IMR-90 (cell line): ENCODE data around the gene PEX26. TPM values are rescaled to one million over a fixed set of nuclear protein-coding genes. Genes with fewer than 3 reads are reported as not detected.

ENCODE experiments used
- ATAC-seq: fragments of 200-7000 bp; cut with Tn5 transposase; 2 replicates; pipeline ENCODE4 v1.9.1; 2020; ENCODE audit warnings: low read depth, mild to moderate bottlenecking, moderate library complexity
- BruUV-seq: library from RNA; stranded (reverse); fragments of 400-500 nt; replicated peaks from 2 replicates; lab custom pipeline; 2021; lab: Mats Ljungman, UMichigan
- CTCF ChIA-PET: fragments of 300-600 bp; formaldehyde crosslinking; extraction: SDS; loops from one replicate; lab custom pipeline; 2021; ENCODE audit warnings: antibody characterized with exemption; lab: Yijun Ruan, JAX
- POLR2A ChIA-PET: fragments of 300-600 bp; sonication (Branson Sonifier 250); formaldehyde crosslinking; loops from one replicate; lab custom pipeline; 2022; ENCODE audit warnings: antibody characterized with exemption; ENCODE audit not compliant: unreplicated experiment; lab: Charles Lee
- DNase-seq: peaks from one replicate; pipeline ENCODE4 v3.0.0; 2013
- H2AFZ ChIP-seq: replicated peaks from 2 replicates; pipeline ENCODE3; 2013; ENCODE audit warnings: low read length, mild to moderate bottlenecking; ENCODE audit not compliant: poor library complexity
- H2AK5ac ChIP-seq: 2 replicates; pipeline ENCODE4 v1.6.1; 2013; ENCODE audit warnings: low read depth, low read length, inconsistent platforms
- H2AK9ac ChIP-seq: replicated peaks from 2 replicates; pipeline ENCODE3; 2013; ENCODE audit warnings: mild to moderate bottlenecking, low read depth, low read length, moderate library complexity; ENCODE audit not compliant: poor library complexity
- H2BK120ac ChIP-seq: 2 replicates; pipeline ENCODE4 v1.6.1; 2013; ENCODE audit warnings: low read depth, low read length, inconsistent platforms
- H2BK15ac ChIP-seq: 3 replicates; pipeline ENCODE4 v1.6.1; 2013; ENCODE audit warnings: low read depth, low read length, inconsistent platforms
- H2BK20ac ChIP-seq: 2 replicates; pipeline ENCODE4 v1.6.1; 2013; ENCODE audit warnings: low read depth, mild to moderate bottlenecking, inconsistent platforms, low read length, moderate library complexity
- H2BK5ac ChIP-seq: 2 replicates; pipeline ENCODE4 v1.6.1; 2013; ENCODE audit warnings: mild to moderate bottlenecking, low read depth, low read length, inconsistent platforms; ENCODE audit not compliant: poor library complexity, severe bottlenecking
- H3K14ac ChIP-seq: replicated peaks from 2 replicates; pipeline ENCODE4 v1.6.1; 2013; ENCODE audit warnings: low read depth, low read length, inconsistent platforms
- H3K18ac ChIP-seq: 2 replicates; pipeline ENCODE4 v1.6.1; 2013; ENCODE audit warnings: low read depth, low read length, control low read depth
- H3K23ac ChIP-seq: 2 replicates; pipeline ENCODE4 v1.6.1; 2013; ENCODE audit warnings: low read depth, low read length, inconsistent platforms
- H3K27ac ChIP-seq: 2 replicates; pipeline ENCODE4 v1.5.1; 2013; ENCODE audit warnings: mild to moderate bottlenecking, control low read depth, low read length; ENCODE audit not compliant: insufficient read depth
- H3K27me3 ChIP-seq: 2 replicates; pipeline ENCODE4 v1.6.1; 2013; ENCODE audit warnings: low read length; ENCODE audit not compliant: control insufficient read depth, insufficient read depth
- H3K36me3 ChIP-seq: 2 replicates; pipeline ENCODE4 v1.6.1; 2013; ENCODE audit warnings: low read length, mixed read lengths; ENCODE audit not compliant: control insufficient read depth, insufficient read depth
- H3K4ac ChIP-seq: 2 replicates; pipeline ENCODE4 v1.6.1; 2013; ENCODE audit warnings: low read depth, low read length, inconsistent platforms
- H3K4me1 ChIP-seq: 2 replicates; pipeline ENCODE4 v1.6.1; 2013; ENCODE audit warnings: low read length, mixed read lengths; ENCODE audit not compliant: control insufficient read depth, insufficient read depth
- H3K4me2 ChIP-seq: 2 replicates; pipeline ENCODE4 v1.6.1; 2013; ENCODE audit warnings: low read depth, mild to moderate bottlenecking, control low read depth, low read length, moderate library complexity
- H3K4me3 ChIP-seq: 2 replicates; pipeline ENCODE4 v1.5.1; 2013; ENCODE audit warnings: low read depth, mild to moderate bottlenecking, control low read depth, low read length, moderate library complexity; ENCODE audit not compliant: insufficient read depth
- H3K56ac ChIP-seq: 2 replicates; pipeline ENCODE4 v1.6.1; 2013; ENCODE audit warnings: low read length, inconsistent platforms; ENCODE audit not compliant: insufficient read depth; ENCODE audit errors: extremely low read depth
- H3K79me1 ChIP-seq, 2 experiments: 2 replicates each; pipeline ENCODE4 v1.6.1; 2013; ENCODE audit warnings: low read length in 2 of 2, inconsistent platforms in 1 of 2, low read depth in 1 of 2
- H3K9ac ChIP-seq: 2 replicates; pipeline ENCODE4 v1.6.1; 2013; ENCODE audit warnings: low read depth, low read length, control low read depth
- H3K9me1 ChIP-seq: 2 replicates; pipeline ENCODE4 v1.6.1; 2013; ENCODE audit warnings: low read length, inconsistent platforms; ENCODE audit not compliant: insufficient read depth
- H3K9me3 ChIP-seq: 2 replicates; pipeline ENCODE4 v1.6.1; 2013; ENCODE audit warnings: low read length; ENCODE audit not compliant: control insufficient read depth, insufficient read depth
- H4K20me1 ChIP-seq: 2 replicates; pipeline ENCODE4 v1.6.1; 2013; ENCODE audit warnings: low read length, inconsistent platforms; ENCODE audit not compliant: insufficient read depth
- H4K5ac ChIP-seq: 2 replicates; pipeline ENCODE4 v1.6.1; 2013; ENCODE audit warnings: mild to moderate bottlenecking, low read depth, low read length, control low read depth
- H4K8ac ChIP-seq, 2 experiments: 2 replicates each; pipeline ENCODE4 v1.6.1; 2013; ENCODE audit warnings: low read depth in 2 of 2, low read length in 2 of 2, control low read depth in 1 of 2, inconsistent platforms in 1 of 2
- H4K91ac ChIP-seq: 2 replicates; pipeline ENCODE4 v1.6.1; 2013; ENCODE audit warnings: low read depth, low read length, inconsistent platforms; ENCODE audit not compliant: insufficient read depth
- WGBS, 2 experiments: methylation state at CpG; one replicate each; pipeline versions ENCODE4 v1.1.5 to v1.1.7; 2013; ENCODE audit warnings: missing lambda C conversion rate in 2 of 2; ENCODE audit not compliant: insufficient read length in 1 of 2; ENCODE audit errors: extremely low coverage in 2 of 2; 5-methylcytosine and 5-hydroxymethylcytosine counted together
- dilution Hi-C: fragments of 300-500 bp; cut with HindIII; formaldehyde crosslinking; loops from one replicate; pipeline ENCODE4 v1.14.3; 2018; ENCODE audit warnings: low sequenced_read_pairs; ENCODE audit not compliant: unreplicated experiment
- in situ Hi-C: fragments of 300-500 bp; cut with MboI; formaldehyde crosslinking; loops from 3 replicates; pipeline ENCODE4 v1.14.3; 2019; ENCODE audit warnings: low sequenced_read_pairs, inconsistent platforms, mixed read lengths
- intact Hi-C: fragments of 100-400 bp; cut with micrococcal nuclease; formaldehyde crosslinking; loops from 2 replicates; pipeline ENCODE4 v1.10.0; 2022
- polyA plus RNA-seq, 3 experiments: library from polyadenylated mRNA; depleted of rRNA; stranded (reverse); fragments of >200 nt; gene quantifications; 2 replicates each; pipeline ENCODE4 v1.2.3, GENCODE V29; 2012; ENCODE audit warnings: low replicate concordance in 1 of 3
- total RNA-seq: library from RNA; depleted of rRNA; stranded (reverse); fragments of >200 nt; gene quantifications from 2 replicates; pipeline ENCODE4 v1.2.3, GENCODE V29; 2012
- TF ChIP-seq, protein P1 (sequence below): fragments of 150-350 bp; IDR thresholded peaks from 2 replicates; pipeline ENCODE4 v1.6.1; 2016; ENCODE audit warnings: low read depth, mild to moderate bottlenecking, low read length, moderate library complexity, borderline replicate concordance

PEX26 gene
- total and polyA plus RNA-seq, 2 of the 4 experiments (the other 2 are of a cell fraction): 12.2 to 18.5 TPM

DNA sequence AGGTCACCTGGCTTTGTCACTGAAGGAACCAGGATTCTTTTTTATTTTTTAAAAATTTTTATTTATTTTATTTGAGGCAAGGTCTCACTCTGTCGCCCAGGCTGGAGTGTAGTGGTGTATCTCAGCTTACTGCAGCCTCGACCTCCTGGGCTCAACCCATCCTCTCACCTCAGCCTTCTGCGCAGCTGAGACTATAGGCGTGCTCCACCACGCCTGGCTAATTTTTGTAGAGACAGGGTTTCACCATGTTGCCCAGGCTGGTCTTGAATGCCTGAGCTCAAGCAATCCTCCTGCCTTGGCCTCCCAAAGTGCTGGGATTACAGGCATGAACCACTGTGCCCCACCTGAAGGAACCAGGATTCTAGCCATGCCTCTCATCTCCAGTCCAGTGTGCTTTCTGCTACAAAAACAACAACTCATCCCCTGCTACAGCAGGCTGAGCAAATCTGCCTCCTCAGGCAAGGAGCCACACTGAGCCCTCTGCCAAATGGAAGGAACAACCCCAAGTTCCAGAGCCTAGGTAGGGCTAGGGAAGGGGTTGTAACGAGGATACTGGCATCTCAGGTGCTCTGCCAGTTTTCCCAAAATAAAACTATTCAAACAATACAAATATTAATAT lies 2.6 kb upstream of the PEX26 start:
- Histone ChIP-seq H4K20me1 (no peaks in the 10 kb centered on the region), H3K14ac (no peak overlapping the region), H3K4me1 (peaks cover 2% of the 10 kb centered on the region), H3K27ac (no peak overlapping the region), H4K8ac (no peak overlapping the region), H3K9me1 (no peaks in the 10 kb centered on the region), H2BK5ac (no peak overlapping the region), H2AK9ac (peak overlapping the region; percentile 62), H2BK20ac (no peak overlapping the region), H3K4ac (no peak overlapping the region), H2BK120ac (no peak overlapping the region), H3K36me3 (peaks cover 1% of the 10 kb centered on the region; the same call in 1 of the 2 replicates), H3K18ac (no peak overlapping the region), H3K23ac (no peak overlapping the region), H3K27me3 (no peaks in the 10 kb centered on the region), H4K5ac (no peak overlapping the region), H2AK5ac (peak overlapping the region; percentile 44; the same call in 1 of the 2 replicates), H3K79me1 (peaks cover 19 to 30% of the 10 kb centered on the region in 2 experiments; a peak in 3 of 4 replicates), H3K4me2 (no peak overlapping the region), H2AFZ (no peak overlapping the region), H3K9ac (no peak overlapping the region), H3K56ac (no peak overlapping the region), H3K9me3 (no peaks in the 10 kb centered on the region), H4K91ac (no peak overlapping the region), H2BK15ac (no peak overlapping the region), H3K4me3 (no peak overlapping the region)
- TF ChIP-seq, protein P1, sequence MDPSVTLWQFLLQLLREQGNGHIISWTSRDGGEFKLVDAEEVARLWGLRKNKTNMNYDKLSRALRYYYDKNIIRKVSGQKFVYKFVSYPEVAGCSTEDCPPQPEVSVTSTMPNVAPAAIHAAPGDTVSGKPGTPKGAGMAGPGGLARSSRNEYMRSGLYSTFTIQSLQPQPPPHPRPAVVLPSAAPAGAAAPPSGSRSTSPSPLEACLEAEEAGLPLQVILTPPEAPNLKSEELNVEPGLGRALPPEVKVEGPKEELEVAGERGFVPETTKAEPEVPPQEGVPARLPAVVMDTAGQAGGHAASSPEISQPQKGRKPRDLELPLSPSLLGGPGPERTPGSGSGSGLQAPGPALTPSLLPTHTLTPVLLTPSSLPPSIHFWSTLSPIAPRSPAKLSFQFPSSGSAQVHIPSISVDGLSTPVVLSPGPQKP: no peak
- ChIA-PET POLR2A (interaction anchor here (0.6 kb wide), 1 partner anchor 164 kb away, joined by 3 read pairs; no protein-coding TSS in a partner anchor), CTCF (interaction anchor here (0.6 to 3.1 kb wide), 16 partner anchors 10 to 245 kb away, joined by 3 to 22 read pairs (median 4); no protein-coding TSS in a partner anchor)
- BruUV-seq: no TSS peak
- ATAC-seq (no peak), DNase-seq (no peak)
- intact Hi-C loops (loop anchor here (5.0 to 10.0 kb wide), 3 partner anchors 333 to 1000 kb away; no protein-coding TSS in a partner anchor), dilution Hi-C loops (no loop called here), in situ Hi-C loops (no loop called here)
- no CpG with 5 or more reads among the region's 6 CpGs for WGBS, 2 experiments
